Aorta (tissue), 5 donors: ENCODE results near the gene DHTKD1. TPM values are rescaled to one million over a fixed set of nuclear protein-coding genes. Genes with fewer than 3 reads are reported as not detected.
"Not testable (repeated sequence)": the region's sequence is repeated elsewhere in the genome, so short reads cannot be mapped to it uniquely, and the experiment has no call there.

Source experiments
- ATAC-seq: fragments of 200-7000 bp; cut with Tn5 transposase; one replicate; pipeline ENCODE4 v1.9.1; 2022; ENCODE audit warnings: moderate library complexity; ENCODE audit not compliant: low FRiP score
- DNase-seq, 2 donors: peaks; one replicate each; pipeline ENCODE4 v3.0.0-alpha.2; 2020
- H3K27ac ChIP-seq, 2 donors: one replicate each; pipeline ENCODE4 v1.5.1; 2013; ENCODE audit warnings: low read length in 2 of 2, mild to moderate bottlenecking in 2 of 2, moderate library complexity in 2 of 2, control low read depth in 1 of 2, inconsistent platforms in 1 of 2, low read depth in 1 of 2
- H3K27me3 ChIP-seq, 2 donors: one replicate each; pipeline ENCODE4 v1.6.1; 2013; ENCODE audit warnings: control low read depth in 1 of 2, low read length in 1 of 2, mild to moderate bottlenecking in 1 of 2, moderate library complexity in 1 of 2; ENCODE audit not compliant: insufficient read depth in 2 of 2, control insufficient read depth in 1 of 2
- H3K36me3 ChIP-seq, 2 donors: one replicate each; pipeline ENCODE4 v1.6.1; 2013; ENCODE audit warnings: control low read depth in 1 of 2, low read length in 1 of 2, mild to moderate bottlenecking in 1 of 2; ENCODE audit not compliant: insufficient read depth in 2 of 2, control insufficient read depth in 1 of 2
- H3K4me1 ChIP-seq, 2 donors: one replicate each; pipeline ENCODE4 v1.6.1; 2013; ENCODE audit warnings: low read length in 2 of 2, control low read depth in 1 of 2, mild to moderate bottlenecking in 1 of 2, moderate library complexity in 1 of 2; ENCODE audit not compliant: insufficient read depth in 2 of 2, control insufficient read depth in 1 of 2
- H3K4me3 ChIP-seq, 2 donors: one replicate each; pipeline ENCODE4 v1.5.1; 2013; ENCODE audit warnings: low read length in 2 of 2, control low read depth in 1 of 2, mild to moderate bottlenecking in 1 of 2
- H3K9me3 ChIP-seq: one replicate; pipeline ENCODE4 v1.6.1; 2013; ENCODE audit warnings: mild to moderate bottlenecking, low read length; ENCODE audit not compliant: control insufficient read depth
- WGBS, 2 donors: extraction: QIAGEN DNeasy Blood & Tissue Kit; methylation state at CpG; one replicate each; pipeline ENCODE4 v1.1.7; 2013; 5-methylcytosine and 5-hydroxymethylcytosine counted together
- intact Hi-C, 2 donors: fragments of 100-400 bp; cut with DNase I; formaldehyde crosslinking; loops; one replicate each; pipeline versions ENCODE4 v1.14.2 to v1.15.0; 2022
- polyA plus RNA-seq, 2 donors: library from polyadenylated mRNA; stranded (reverse); fragments of 200-250 nt; gene quantifications; one replicate each; pipeline ENCODE4 v1.2.3, GENCODE V29; 2013
- total RNA-seq, 2 donors: library from RNA; stranded (reverse); fragmentation: NEBNext Ultra II Directional; extraction: Animal tissue kit (Norgen Biotek cat#: 25700); gene quantifications; one replicate each; pipeline ENCODE4 v1.2.1, GENCODE V29; 2021
- donor health status: healthy with polysubstance abuse.
- donor health status: Bipolar disorder and iron deficiency.
- donor health status: DM: no; HTN: no; CAD: no.
- donor health status: DM: no; HTN: no; CAD: no.
- donor health status: DM: yes; HTN: yes; CAD: no.

DHTKD1 gene
- total and polyA plus RNA-seq, 4 donors: 4.0 to 20.2 (median 11.7) TPM

DNA sequence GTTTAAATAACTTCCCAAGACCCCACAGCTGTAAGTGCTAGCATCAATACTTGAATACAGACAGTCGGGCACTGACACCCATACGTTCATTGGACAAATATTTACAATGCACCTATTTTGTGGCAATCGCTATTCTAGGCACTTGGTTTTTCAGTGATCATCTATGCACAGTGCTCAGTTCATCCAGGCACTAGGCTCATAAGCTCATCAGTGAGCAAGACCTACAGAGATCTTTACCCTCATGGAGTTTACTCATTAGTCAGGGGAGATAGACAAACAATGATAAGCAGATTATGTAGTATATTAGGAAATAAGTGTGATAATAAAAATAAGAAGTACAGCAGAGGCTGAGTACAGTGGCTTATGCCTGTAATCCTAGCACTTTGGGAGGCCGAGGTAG, 7.6 kb upstream of the DHTKD1 start:
- Histone ChIP-seq H3K4me3 (no peak overlapping the region), H3K36me3 (no peaks in the 10 kb centered on the region), H3K9me3 (no peaks in the 10 kb centered on the region), H3K27ac (no peak overlapping the region), H3K27me3 (no peaks in the 10 kb centered on the region), H3K4me1 (no peaks in the 10 kb centered on the region)
- intact Hi-C loops: no loop called here
- no peak for ATAC-seq
- WGBS, 2 donors: 74 to 88% methylated on average over 4 of the region's 4 CpGs
- DNase-seq: no peak

DNA sequence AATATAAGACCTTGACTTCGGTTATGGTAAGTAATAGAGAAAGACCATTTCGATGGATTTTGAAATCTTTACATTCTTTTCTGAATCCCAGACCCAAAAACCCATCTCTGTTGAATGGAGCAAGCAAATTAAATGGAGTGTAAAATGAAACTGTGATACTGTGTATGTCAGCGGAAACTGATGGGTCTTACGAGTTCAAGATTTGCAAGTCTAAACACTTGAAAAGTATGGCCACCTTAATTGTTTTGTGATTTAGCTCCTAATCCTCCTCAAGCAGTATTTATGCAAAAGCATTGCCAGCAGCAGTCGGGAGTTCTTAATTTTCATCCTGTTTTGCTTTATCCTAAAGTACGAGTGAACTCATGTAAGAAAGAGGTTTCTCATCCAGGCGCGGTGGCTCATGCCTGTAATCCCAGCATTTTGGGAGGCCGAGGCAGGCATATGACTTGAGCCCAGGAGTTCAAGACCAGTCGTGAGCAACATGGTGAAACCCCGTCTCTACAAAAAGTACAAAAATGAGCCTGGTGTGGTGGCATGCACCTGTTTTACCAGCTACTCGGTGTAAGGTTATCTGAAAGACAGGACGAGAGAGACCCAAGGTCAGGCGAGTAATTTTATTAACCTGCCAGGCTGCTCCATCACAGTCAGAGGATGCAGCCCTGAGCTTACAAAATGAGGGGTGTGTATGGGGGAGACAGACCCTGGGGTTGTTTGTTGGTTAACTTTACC, 5.8 kb upstream of the DHTKD1 start:
- Histone ChIP-seq H3K4me1 (no peaks in the 10 kb centered on the region), H3K27me3 (no peaks in the 10 kb centered on the region), H3K9me3 (no peaks in the 10 kb centered on the region), H3K36me3 (no peaks in the 10 kb centered on the region), H3K4me3 (no peak overlapping the region), H3K27ac (no peak overlapping the region)
- intact Hi-C loops: no loop called here
- ATAC-seq (no peak), DNase-seq (no peak)
- 73 to 80% methylated on average over 14 of the region's 14 CpGs for WGBS, 2 donors

DNA sequence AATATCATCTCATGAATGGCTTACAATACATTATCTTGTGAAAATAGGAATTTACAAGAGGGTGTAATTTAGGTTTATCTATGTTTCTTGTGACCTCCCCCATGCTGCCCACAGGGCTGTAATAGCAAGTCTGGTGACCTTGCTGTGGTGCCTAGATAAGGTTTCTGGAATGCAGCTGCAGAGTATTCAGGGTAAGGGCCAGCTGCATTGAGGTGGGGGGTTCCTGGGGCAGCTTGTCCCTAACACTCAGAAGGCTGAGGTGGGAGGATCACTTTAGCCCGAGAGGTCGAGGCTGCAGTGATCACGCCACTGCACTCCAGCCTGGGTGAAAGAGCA, 5.3 kb upstream of the DHTKD1 start:
- no peak for ATAC-seq
- no peaks in the 10 kb centered on the region for H3K27me3 ChIP-seq
- H3K4me3 ChIP-seq: no peak overlapping the region
- 95% methylated on average over 3 of the region's 3 CpGs for WGBS, 2 donors
- intact Hi-C loops: no loop called here
- H3K4me1 ChIP-seq: no peaks in the 10 kb centered on the region
- no peaks in the 10 kb centered on the region for H3K36me3 ChIP-seq
- H3K27ac ChIP-seq: no peak overlapping the region
- DNase-seq: no peak
- H3K9me3 ChIP-seq: no peaks in the 10 kb centered on the region

DNA sequence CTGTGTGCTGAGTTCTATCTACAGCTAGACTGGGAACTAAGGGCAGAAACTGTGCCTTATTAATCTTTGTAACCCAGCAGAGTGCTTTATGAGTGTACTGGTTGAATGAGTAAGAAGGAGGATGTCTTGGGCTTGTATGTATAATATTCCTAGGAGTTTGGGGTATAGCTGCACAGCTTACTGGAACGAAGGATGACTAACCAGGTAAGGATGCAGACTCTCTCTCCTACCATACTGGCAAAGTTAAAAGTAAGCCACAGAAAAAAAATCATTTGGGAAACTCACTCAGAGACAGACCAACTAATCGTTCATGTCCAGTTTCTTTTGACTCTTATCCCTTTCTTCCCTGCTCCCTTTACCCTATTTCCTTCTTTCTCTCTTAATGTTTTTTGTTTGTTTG, 1.4 kb upstream of the DHTKD1 start:
- H3K4me1 ChIP-seq: peaks cover 0 to 3% of the 10 kb centered on the region in 2 donors
- no peak for ATAC-seq
- no peaks in the 10 kb centered on the region for H3K9me3 ChIP-seq
- intact Hi-C loops: no loop called here
- 69 to 73% methylated on average over 2 of the region's 2 CpGs for WGBS, 2 donors
- no peak overlapping the region for H3K4me3 ChIP-seq
- H3K27ac ChIP-seq: no peak overlapping the region
- H3K27me3 ChIP-seq: no peaks in the 10 kb centered on the region
- H3K36me3 ChIP-seq: no peaks in the 10 kb centered on the region
- no peak for DNase-seq

DNA sequence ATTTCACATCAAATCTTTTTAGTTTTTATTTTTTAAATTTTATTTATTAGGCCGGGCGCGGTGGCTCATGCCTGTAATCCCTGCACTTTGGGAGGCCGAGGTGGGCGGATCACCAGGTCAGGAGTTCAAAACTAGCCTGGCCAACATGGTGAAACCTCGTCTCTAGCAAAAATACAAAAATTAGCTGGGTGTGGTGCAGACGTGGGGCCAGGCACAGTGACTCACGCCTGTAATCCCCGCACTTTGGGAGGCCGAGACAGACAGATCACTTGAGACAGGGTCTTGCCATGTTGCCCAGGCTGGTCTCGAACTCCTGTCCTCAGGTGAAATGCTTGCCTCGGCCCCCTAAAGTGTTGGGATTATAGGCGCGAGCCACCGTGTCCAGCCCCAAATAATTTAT, 2.7 kb downstream of the DHTKD1 start:
- H3K27ac ChIP-seq, H3K4me3 ChIP-seq, H3K4me1 ChIP-seq, H3K27me3 ChIP-seq, H3K36me3 ChIP-seq, H3K9me3 ChIP-seq, DNase-seq, intact Hi-C loops, ATAC-seq: not testable (repeated sequence)
- 95 to 97% methylated on average over 15 of the region's 15 CpGs for WGBS, 2 donors

DNA sequence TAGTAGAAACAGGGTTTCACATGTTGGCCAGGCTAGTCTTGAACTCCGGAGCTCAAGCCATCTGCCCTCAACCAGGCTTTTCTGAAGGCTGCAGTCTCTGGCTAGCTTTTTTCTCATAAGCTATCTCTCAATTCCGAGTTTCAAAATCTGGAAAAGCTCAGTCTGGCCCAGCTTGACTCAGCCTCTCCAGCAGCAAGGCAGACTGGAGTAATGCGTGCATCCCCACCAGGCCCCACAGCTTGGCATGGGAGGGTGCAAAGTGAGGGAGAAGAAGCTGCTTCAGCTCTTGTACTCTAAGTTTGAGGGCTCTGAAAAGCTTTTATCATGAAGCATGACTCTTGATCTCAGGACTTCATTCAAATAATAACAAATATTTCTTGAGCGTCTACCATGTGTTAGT, 4.8 kb downstream of the DHTKD1 start:
- H3K4me3 ChIP-seq: no peak overlapping the region
- peaks cover 0 to 3% of the 10 kb centered on the region in 2 donors for H3K4me1 ChIP-seq
- no peaks in the 10 kb centered on the region for H3K36me3 ChIP-seq
- intact Hi-C loops: no loop called here
- H3K9me3 ChIP-seq: no peaks in the 10 kb centered on the region
- ATAC-seq: no peak
- DNase-seq: no peak
- 63 to 75% methylated on average over 4 of the region's 4 CpGs for WGBS, 2 donors
- no peak overlapping the region for H3K27ac ChIP-seq
- no peaks in the 10 kb centered on the region for H3K27me3 ChIP-seq

DNA sequence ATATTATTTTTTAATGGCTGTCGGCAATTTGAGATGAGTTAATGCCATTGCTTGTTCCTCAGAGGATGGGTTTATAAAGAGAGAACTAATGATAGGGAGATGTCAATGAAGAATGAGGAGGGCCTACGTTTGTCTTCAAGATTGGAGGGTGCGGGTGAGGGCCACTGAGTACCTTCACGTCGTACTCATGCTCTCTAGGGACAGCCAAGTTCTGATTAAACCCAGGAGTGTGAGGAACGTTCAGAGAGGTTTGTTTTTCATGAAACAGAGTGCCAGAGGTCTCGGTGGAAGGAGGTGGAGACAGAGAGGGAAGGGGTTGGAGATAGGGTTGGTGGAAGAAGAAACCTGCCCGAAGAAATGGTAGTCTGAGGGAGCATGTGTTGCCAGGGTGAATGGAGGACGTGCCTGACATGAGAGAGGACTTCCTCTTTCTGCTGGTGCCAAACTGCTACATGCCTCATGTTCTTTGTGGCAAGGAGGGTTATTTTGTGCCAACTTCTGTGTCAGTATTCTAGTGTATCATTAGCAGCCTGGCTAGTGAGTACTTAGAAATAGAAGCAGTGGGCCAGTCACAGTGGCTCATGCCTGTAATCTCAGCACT, 8.9 kb downstream of the DHTKD1 start:
- ATAC-seq: no peak
- DNase-seq: no peak
- no peaks in the 10 kb centered on the region for H3K36me3 ChIP-seq
- H3K27me3 ChIP-seq: no peaks in the 10 kb centered on the region
- intact Hi-C loops: no loop called here
- 55 to 61% methylated on average over 9 of the region's 9 CpGs for WGBS, 2 donors
- no peaks in the 10 kb centered on the region for H3K4me1 ChIP-seq
- H3K9me3 ChIP-seq: no peaks in the 10 kb centered on the region
- no peak overlapping the region for H3K4me3 ChIP-seq
- H3K27ac ChIP-seq: no peak overlapping the region

DNA sequence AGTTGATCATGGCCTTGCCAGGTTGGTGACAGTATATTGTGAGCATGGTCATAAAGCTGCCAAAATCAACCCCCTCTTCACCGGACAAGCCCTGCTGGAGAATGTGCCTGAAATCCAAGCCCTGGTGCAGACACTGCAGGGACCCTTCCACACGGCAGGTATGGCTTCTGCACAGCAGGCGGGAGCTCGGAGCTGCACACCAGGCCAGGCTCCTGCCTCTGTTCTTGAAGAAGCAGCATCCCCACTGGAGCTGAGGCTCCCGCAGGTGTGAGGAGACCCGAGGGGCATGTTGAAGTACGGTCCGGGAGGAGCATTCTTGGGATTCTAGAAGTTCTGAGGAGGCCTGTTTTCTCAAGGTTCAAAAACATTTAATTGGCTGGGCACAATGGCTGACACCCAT, 12.7 kb downstream of the DHTKD1 start:
- WGBS, 2 donors: 78 to 89% methylated on average over 8 of the region's 8 CpGs
- intact Hi-C loops: no loop called here
- no peaks in the 10 kb centered on the region for H3K27me3 ChIP-seq
- no peaks in the 10 kb centered on the region for H3K4me1 ChIP-seq
- H3K27ac ChIP-seq: no peak overlapping the region
- H3K9me3 ChIP-seq: no peaks in the 10 kb centered on the region
- no peak for DNase-seq
- H3K36me3 ChIP-seq: no peaks in the 10 kb centered on the region
- no peak for ATAC-seq
- H3K4me3 ChIP-seq: no peak overlapping the region

DNA sequence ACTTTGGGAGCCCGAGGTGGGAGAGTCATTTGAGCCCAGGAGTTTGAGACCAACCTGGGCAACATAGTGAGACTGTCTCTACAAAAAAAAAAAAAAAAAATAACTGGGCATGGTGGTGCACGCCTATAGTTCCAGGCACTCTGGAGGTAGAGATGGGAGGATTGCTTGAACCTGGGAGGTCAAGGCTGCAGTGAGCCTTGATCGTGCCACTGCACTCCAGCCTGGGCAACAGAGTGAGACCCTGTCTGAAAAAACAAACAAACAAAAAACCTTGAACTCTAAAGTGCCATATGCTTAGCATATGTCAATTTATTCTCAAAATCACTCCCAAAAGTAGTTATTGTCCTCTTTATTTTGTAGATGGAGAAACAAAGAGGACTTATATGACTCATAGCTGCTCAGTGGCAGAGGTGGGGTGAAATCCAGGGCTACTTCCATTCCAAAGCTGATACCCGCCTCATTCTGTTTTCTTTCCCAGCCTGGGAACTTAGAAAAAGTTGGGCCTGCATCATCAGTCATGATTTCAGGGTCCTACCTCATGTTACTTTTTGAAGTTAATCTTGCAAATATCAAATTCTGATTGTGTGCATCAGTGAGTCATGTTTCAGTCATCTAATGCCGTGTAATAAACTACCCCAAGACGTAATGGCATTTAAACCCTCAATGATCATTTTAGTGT, 13.3 kb downstream of the DHTKD1 start:
- peaks cover 1 to 3% of the 10 kb centered on the region in 2 donors for H3K36me3 ChIP-seq
- 70 to 90% methylated on average over 6 of the region's 6 CpGs for WGBS, 2 donors
- no peaks in the 10 kb centered on the region for H3K27me3 ChIP-seq
- no peaks in the 10 kb centered on the region for H3K9me3 ChIP-seq
- ATAC-seq (no peak), DNase-seq (no peak)
- intact Hi-C loops: no loop called here
- H3K4me3 ChIP-seq: no peak overlapping the region
- no peaks in the 10 kb centered on the region for H3K4me1 ChIP-seq
- H3K27ac ChIP-seq: no peak overlapping the region
